Skeletal muscle cell (primary cell): ENCODE results near the gene TMTC1.
A peak's percentile ranks its signal among the peaks of the same experiment; 100 is the strongest.
"Not testable (repeated sequence)": the region's sequence is repeated elsewhere in the genome, so short reads cannot be mapped to it uniquely, and the experiment has no call there.

Source experiments
- DNase-seq: peaks from one replicate; pipeline ENCODE4 v3.0.0-alpha.2; 2010; ENCODE audit warnings: low read depth
- H3K4me3 ChIP-seq: 2 replicates; pipeline ENCODE4 v1.5.1; 2011; ENCODE audit warnings: low read depth, mild to moderate bottlenecking, control low read depth, low read length, moderate library complexity

The TMTC1 gene

DNA sequence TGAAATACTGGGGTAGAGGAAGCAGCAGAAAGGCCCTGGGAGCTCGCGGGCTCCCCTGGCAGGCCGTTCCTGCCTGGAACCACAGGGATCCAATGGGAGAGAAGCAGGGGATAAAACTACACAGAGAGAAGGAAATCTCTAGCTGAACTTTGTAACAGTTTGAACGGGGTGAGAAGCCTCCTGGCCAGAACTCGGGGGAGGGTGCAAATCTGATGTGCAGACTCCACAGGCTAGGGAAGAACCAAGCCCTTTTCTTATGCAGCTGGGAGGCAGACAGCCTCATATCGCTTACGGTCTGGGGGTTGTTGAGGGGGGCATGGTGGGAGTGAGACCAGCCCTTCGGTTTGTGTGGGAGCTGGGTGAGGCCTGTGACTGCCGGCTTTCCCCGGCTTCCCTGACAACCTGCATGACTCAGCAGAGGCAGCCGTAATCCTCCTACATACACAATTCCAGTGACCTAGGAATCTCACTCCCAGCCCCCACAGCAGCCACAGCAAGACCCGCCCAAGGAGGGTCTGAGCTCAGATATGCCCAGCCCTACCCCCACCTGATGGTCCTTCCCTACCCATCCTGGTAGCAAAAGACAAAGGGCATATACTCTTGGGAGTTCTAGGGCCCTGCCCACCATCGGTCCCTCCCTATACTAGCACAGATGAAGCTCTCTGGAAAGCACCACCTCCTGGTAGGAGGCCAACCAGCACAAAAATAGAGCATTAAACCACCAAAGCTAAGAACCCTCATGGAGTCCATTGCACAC is 143.0 kb downstream of the TMTC1 start:
- no peak overlapping the region for H3K4me3 ChIP-seq
- DNase-seq, result peak; percentile 59

DNA sequence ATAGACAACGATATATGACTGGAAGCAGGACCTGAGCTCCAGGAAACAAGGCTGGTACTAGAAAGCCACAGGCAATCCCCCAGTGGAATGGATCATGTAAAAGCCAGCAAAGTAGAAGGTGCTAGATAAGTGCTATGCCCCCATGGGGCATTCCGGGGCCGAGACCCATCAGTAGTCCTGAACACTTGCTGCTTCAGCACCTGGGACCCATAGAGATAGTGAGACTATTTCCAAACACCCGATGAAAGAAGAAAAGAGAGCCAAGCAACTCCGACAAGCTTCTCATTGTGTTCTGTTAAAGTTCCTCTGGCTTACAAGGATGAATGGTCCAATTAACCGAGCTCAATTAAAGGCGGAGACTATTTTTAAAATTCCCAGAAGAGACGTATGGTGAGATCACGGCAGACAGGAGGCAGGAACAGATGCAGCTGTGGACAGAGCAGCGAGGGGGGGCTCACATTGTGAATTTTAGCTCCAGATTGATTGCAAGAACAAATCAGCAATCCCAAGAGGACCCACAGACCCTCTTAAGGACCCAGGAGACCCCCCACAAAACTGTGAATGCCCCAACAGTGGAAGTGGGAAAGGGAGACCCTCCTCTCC is 143.7 kb downstream of the TMTC1 start:
- DNase-seq, result no peak

DNA sequence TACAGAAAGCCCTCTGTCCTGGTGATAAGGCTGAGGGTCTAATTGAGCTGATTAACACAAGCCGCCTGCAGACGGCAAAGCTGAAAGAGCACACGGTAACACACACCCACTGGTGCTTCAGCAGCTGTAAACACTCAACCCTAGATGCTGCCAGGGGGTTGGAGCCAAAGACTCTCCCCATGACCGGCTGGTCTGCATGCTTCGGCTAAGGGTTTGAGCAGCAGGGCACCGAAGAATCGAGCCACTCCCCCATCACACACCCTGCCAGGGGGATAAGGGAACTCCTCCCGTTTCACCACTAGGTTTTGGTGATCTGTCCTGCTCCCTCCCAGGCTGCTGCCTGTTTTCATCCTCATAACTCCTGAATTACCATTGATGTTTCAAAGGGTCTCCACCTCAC is 145.2 kb downstream of the TMTC1 start:
- H3K4me3 ChIP-seq, result no peak overlapping the region
- DNase-seq, result no peak

More for the DNA sequence above, 143.7 kb downstream of the TMTC1 start:
- no peak overlapping the region for H3K4me3 ChIP-seq

DNA sequence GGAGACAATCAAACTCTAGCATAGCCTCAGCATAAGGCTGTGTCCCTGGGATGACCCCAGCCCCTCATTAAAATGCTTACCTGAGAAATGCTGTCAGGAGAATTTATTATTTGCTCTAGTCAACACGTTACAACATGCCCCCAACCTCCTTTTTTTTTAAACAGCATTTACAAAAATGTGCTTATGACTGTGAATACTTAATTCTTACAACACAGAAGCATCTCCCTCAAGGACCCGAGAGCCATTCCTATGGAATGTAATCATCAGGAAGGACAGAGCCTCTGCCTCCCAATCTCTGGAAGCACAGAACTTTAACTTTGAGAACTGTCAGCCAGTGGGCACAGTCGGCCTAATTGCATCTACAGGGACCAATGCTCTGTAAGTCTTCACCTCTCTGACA is 149.7 kb downstream of the TMTC1 start:
- peak; percentile 39 for DNase-seq
- H3K4me3 ChIP-seq, result no peak overlapping the region

DNA sequence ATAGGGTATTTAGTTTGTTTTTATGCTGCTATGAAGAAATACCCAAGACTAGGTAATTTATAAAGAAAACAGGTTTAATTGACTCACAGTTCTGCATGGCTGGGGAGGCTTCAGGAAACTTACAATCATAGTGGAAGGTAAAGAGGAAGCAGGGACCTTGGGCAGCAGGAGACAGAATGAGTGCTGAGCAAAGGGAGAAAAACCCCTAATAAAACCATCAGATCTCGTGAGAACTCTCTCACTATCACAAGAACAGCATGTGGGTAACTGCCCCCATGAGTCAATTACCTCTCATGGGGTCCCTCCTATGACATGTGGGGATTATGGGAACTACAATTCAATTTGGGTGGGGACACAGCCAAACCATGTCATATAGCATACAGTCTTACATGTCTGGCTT is 153.6 kb downstream of the TMTC1 start:
- DNase-seq, result not testable (repeated sequence)

DNA sequence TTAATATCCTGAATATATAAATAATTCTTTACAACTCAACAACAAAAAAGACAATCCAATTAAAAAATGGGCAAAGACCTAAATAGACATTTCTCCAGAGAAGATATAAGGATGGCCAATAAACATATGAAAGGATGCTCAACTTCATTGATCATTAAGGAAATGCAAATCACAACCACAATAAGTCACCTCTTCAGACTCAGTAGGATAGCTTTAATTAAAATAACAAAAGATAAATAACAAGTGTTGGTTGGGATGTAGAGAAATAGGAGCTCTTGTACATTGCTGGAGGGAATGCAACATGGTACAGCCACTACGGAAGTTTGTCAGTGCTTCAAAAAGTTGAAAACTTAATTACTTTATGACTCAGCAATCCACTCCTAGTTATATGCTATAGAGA is 156.5 kb downstream of the TMTC1 start:
- no peak for DNase-seq
- H3K4me3 ChIP-seq, result no peak overlapping the region

More for the DNA sequence above, 153.6 kb downstream of the TMTC1 start:
- not testable (repeated sequence) for H3K4me3 ChIP-seq

DNA sequence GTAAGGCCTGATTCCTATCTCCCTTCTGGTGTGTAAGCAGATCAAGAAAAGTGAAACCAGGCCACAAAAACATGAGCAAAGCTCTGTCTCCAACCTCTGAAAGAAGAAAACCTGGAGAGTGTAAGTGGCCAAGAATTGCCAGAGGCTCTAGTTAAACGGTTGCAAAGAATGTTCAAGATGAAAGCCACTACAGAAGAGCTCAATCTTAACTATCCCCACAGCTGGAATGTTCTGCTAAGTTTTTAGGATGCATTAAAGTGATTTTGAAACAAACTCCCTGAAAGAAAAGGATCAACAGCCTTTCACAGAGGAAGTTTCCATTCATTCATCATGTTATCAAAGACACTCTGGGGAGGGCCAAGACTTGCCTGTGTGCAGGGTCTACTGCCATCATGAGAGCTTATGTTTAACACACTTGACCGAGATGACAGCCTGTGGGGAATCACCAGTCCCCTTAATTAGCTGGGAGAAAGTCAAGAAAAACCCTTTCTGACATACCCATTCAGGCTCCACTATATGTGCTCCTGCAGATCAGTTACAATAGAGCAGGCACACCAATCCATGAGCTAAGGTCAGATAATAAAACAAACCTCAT is 158.3 kb downstream of the TMTC1 start:
- H3K4me3 ChIP-seq, result no peak overlapping the region
- no peak for DNase-seq

DNA sequence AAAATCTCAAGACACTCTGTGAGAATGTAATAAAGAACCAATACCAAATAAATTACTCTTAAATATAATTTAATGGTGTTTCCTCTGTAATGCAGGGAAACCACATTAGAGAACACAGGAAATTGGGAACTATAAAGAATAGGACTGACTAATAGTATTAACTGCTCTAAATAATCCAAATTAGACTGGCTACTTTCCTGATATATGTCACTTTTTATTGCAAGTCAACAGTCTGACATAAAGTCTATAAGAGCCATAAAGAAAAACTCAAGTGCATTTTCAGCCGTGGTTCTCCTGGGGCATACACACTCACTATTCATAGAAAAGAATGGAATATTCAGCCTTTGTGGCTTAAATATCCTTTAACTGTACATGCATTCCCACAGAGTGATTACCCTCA is 161.5 kb downstream of the TMTC1 start:
- no peak overlapping the region for H3K4me3 ChIP-seq
- no peak for DNase-seq

DNA sequence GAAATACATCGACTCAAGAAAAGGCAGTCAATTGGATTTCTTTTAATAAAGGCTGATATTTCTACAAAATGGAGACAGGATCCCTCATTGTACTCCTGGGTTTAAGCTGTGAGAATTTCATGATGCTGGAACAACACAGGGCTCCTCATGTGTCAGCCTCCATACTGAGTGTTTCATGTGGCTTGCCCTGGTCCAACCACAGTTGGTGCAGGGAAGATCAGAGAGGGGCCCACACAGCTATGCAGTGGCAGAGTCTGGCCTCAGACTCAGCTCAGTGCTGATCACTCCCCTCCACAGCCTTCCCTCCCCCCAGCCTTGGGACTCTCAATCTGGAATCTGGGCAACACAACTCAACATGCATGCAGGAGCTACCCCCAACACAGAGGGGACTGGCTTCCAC is 163.7 kb downstream of the TMTC1 start:
- no peak for DNase-seq
- H3K4me3 ChIP-seq, result no peak overlapping the region

DNA sequence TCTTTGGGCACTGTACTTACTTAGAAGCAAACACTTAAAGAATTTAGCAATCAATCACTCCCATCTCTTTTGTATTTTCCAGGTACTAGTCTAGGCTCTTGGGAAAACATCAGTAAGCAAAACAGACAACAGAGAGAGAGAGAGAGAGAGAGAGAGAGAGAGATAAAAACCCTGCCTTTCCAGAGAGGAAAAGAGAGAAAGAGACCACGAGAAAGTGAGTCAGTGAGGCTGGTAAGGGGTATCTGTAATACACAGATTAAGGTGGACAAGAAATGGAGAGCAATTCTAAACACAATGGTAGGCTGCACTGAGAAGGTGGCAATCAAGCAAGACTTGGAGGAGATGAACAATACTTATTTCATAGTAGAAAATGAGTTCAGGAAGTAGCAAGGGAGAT is 166.3 kb downstream of the TMTC1 start:
- no peak overlapping the region for H3K4me3 ChIP-seq
- DNase-seq, result no peak

DNA sequence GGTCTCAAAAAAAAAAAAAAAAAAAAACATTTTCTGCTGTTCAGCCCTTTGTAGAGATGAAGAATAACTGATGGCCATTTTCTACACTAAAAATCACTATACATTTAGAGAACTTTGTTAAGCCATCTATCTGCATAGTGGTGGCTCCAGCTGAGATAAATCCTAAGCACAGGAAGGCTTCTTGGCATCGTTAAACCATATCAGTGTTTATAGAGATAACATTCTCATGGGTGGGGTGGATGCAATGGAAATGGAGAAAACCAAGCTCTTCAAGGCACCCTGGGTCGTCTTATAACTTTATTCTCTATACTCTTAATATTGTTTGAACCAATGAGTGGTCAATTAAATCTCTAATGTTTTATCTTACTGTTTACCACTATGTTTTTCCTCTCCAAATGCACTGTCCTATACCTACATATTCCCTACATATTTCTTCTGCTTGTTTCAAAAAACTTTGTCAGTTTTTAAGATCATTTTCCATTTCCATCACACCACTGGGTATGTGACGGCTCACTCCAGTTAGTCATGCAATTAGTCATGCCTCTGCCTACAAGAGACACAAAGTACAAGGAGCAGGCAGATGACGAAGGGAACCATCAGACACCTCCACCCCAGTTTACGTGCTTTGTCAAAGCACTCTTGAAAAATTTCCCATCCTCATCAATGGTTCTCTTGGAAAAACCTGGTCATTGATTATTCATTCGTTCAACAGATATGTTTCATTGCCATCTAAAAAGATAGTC is 166.9 kb downstream of the TMTC1 start:
- H3K4me3 ChIP-seq, result no peak overlapping the region
- peak; percentile 96 for DNase-seq

DNA sequence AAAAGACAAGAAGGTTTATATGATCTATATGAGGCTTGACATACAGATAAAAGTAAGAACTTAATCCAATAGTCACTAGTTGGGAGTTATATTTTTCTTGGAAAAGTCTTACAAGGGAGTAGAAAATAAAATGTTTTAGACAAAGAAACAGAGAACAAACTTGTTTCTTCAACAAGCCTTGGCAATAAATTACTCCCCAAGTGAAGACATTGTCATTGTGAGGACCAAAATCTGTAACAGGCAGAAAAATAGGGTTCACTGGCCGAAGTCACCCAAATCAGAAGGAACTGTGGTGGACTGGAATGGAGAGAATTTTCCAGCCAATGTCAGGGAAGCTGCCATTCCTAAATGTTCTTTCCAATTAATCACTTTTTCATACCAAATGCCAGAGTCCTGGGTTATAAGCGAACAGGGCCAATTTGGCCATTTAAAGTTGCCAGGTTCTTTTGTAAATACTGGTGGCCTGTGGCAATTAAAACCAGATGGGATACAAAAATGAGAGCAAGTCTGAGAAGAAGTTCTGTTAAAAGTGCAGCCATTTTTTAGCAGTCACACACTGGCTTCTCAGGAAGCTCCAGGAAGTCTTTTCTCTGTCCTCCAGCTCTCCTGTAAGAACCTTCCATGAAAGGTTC is 168.9 kb downstream of the TMTC1 start:
- DNase-seq, result no peak

DNA sequence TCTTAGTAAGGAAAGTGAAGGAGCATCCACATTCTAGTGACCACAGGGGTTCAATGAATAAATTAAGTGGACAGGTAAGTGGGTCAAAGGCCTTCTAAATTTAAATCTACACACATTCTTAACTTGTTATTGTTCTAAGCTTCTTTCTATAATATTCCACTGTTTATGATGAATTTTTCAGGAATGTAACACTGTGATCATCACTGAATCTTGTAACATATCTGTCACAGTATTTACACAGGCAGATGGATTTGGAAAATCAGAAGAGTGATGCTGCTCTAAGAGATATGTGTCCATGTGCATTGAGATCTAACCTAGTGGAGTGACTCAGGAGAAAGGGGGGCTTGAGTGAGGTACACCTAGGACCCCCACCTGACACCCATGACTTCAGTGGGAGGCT is 170.8 kb downstream of the TMTC1 start:
- no peak overlapping the region for H3K4me3 ChIP-seq
- DNase-seq, result no peak

More for the DNA sequence above, 168.9 kb downstream of the TMTC1 start:
- H3K4me3 ChIP-seq, result no peak overlapping the region

DNA sequence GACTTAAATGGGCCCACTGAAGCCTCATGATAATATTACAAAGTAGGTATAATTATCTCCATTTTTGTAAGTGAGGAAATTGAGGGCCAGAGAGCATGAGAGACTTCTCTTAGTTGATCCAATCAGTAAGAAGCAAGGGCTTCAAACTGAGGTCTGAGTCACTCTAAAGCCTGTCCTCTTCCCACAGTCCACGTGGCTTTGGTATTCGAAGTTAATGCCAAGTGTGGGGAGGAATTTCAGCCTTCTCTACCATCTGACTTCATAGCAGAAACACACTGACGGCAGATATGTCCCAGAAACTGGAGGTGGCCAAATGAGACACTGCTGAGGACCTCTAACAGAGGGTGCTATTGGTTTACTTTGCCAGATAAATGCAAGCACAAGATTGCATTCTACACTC is 171.8 kb downstream of the TMTC1 start:
- no peak overlapping the region for H3K4me3 ChIP-seq
- DNase-seq, result peak; percentile 80

DNA sequence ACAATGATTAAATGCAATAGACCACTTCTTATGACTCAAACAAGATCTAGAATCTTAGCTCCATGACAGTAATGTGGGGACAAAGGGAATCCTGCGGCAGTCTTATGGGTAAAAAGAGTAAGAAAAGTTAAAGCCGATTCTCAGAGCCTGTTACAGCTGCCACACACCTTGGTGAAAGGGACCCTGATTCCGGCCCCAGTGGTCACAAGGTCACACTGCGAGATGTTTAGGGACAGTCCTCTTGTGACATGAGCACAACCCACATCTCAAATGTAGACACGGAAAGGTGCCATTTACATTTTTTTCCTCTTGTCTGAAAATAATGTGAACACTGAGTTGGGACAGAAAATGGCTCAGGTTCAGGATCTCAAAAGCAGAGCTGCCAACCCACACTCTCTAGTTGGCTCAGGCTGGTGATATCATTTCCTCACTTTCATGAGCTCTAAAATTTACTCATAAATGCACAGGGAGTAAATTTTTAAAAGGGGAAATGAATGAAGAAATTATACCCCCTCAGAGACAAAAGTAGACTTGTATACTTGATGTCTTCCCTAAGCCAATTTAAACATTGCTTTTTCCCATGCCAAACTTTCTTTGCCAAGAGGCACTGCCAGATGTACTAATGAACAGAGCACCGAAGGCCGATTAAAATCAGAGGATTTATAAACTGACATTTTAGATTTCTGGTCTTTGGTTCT is 173.1 kb downstream of the TMTC1 start:
- DNase-seq, result no peak
- no peak overlapping the region for H3K4me3 ChIP-seq

DNA sequence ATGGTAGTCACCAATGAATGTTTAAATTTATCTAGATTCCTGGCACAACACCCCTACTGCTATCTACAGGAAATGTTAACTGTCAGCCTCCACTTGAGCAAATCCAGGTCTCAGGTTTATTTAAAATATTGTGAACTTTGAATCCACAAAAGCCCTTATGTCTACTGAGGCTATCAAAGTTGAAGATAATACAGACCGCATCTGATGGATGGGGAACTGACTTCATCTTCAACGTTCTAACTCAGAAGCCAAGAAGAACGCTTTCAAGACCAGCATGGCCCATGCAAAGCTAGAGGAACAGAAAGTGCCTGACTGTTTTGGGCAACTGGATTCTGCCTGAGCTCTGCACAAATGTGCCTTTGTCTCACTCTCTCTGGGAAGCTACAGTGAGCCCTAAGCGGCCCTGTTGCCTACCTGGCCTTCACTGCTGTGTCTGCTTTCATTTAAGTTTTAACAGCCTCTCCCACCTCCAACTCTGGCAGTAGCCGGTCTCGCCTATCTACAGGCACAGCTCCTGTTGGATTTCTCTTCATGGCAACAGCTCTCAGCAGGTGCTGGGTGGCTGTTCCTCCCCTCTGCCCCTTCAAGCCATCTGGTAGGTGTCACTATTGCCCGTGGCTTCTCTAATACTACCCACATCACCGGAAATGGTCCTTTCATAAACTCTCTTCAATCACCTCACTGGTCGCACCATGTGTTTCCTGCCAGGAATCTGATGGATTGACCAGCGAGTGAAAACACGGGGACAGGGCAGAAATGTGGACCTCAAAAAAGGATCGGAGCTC is 174.1 kb downstream of the TMTC1 start:
- no peak for DNase-seq
- no peak overlapping the region for H3K4me3 ChIP-seq

DNA sequence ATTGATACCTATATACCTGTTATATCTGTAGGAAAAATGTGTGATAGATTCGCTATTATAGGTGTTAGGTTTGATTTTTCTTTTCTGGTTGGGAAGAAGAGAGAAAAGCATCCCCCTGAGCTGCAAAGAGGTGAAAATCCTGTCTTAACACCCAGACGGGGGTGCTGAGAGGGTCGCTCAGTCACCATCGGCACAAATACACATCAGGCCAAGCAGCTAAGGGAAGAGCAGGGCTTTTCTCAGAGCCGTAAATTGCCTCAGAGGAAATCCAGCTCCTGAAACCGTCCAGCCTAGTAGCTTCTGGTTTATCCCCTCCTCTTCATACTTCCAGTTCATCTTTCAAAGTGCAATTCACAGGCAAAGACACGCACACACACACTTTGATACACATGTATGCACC is 175.2 kb downstream of the TMTC1 start:
- no peak overlapping the region for H3K4me3 ChIP-seq
- no peak for DNase-seq

DNA sequence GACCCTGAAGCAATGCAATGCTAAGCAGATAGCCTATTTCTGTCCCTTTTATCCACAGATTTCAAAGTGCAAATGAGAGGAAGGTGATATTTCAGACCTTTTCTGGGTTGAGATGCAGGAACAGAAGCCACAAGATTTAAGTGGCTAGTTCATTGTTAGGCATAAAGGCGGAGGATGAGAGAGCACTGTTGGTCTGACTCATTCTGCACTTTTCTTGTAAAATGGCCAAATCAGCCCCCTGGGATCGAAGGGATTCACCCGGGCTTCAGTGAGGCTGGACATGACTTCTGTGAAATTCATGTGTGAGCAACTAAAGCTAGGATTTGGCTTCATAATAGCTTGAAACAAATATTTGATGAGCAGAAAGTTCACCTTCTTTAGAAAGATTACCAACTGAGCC is 184.4 kb downstream of the TMTC1 start:
- no peak overlapping the region for H3K4me3 ChIP-seq
- DNase-seq, result peak; percentile 79
